ENCODE results near the gene TM4SF4.

- no peak for TF ChIP-seq CTCF (IDR thresholded peaks at IDR 0.05)
- no peak for TF ChIP-seq POLR2AphosphoS5 (IDR thresholded peaks at IDR 0.05)
Observed at GRCh38 chr3:149441642-149442041, 32.9 kb upstream of the TM4SF4 start.

All from suprapubic skin (tissue), 3 donors.